HG02970 (cell line): ENCODE measurements around the gene LPGAT1.
"Not testable (repeated sequence)": the region's sequence is repeated elsewhere in the genome, so short reads cannot be mapped to it uniquely, and the experiment has no call there.

ENCODE experiments used
- ATAC-seq: cut with Tn5 transposase; IDR thresholded peaks from one replicate; pipeline ENCODE4 v1.9.1; 2021; ENCODE audit warnings: mild to moderate bottlenecking, moderate library complexity, moderate number of reproducible peaks; ENCODE audit not compliant: unreplicated experiment, low FRiP score

LPGAT1 gene

DNA sequence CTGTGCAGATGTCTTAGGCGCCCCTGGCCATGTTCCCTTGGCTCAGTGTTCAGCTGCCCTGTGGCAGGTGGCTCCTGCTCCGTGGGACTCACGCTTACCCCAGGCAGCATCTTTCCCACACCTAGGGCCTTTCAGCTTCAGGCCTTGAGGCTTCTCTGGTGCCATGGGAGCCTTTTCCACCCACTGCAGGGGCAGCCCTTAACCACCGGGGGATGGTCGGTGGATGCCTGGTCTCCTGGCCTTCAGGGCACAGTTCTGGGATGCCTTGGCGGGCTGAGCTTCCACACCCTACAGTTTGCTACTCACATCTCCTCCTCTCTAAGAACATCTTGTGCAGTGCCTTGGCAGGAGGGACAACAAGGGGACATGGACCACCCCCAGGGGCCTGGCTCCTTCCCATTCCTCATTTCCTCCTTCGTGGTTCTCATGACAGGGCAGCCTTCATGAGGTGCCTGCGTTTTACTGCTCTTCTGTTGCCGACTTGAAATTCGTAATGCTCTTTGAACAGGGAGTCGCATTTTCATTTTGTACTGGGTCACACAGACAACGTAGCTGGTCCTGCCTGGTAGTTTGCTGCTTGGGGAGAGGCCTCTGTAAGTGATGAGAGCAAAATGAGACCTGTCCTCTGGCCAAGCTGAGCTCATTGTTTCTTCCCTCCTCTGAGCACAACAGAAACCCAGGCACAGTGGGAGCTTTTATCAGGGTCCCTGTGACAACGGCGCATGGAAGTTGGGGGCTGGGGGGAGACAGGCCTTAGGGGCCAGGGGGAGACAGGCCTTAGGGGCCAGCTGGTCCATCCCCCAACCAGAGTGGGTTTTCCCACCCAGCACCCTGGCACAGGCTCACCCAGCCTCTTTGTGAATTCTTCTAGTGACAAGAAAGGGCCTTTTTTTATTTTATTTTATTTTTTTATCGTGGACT lies 93.2 kb downstream of the LPGAT1 start:
- no peak for ATAC-seq

DNA sequence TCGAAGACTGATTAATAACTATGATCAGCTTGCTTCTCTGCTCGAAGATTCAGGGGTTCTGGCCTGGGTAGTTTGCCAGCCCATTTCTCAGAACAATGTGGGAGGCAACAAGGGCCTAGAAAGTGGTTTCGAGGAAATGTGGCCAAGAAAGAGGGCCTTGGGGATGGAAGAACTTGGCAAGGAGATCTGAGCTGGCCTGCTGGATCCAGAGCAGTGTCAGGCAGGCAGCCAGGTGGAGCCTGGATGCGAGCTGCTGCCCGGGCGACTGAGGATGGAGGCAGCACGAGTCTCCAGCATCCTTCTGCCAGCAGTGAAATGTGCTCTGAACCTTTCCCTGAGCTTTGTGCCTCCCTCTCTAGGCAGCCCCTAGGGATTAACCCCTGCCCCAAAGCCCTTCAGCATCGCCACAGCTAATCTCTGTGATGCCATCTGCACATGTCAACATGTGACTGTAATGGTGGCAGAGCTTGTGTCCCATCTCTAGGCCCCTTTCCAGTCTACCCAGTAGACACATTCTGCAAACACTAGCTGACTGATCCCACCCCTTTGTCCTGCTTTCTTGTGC lies 94.1 kb downstream of the LPGAT1 start:
- no peak for ATAC-seq

DNA sequence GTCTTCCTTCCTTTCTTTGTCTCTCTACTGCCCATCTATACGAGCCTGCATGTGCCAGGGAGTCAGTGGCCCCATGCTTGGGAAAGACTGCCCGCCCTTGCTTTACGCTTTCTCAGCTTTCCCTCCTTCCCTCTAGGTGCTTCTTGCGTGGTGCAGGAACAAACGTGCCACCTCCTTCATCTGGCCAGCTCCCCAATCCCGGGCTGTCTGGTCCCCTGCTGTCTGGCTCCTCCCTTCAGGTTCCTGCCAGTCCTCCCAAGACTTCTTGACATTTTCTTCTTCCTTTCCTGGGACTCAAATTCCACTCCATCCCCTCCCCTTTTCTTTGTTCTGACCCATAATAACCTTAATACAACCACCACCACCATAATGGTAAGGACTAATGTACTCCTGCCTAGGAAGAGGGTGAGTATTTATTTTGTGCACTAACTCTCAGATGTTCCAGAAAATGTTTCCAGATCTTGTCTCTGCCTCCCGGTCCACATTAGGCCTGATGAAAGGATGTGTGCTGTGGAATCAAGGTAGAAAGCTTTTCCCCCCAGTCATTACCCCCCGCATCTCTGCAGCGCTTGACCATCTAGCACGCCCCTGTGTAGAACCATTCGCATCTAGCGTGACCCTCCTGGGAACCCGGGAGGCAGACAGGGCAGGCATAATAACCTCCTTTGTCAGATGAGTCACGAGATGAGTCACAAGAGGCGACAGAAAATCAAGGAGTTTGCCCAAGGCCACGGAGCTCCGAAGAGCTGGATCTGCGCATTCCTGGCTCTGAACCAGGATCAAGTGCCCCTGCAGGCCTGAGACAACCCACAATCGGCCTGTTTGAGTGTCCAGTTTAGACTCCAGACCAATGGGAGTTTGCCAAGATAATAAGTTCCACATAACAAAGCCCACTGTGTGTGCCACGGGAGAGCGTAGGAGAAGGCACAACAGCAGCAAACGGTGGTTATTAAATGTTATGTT lies 95.1 kb downstream of the LPGAT1 start:
- no peak for ATAC-seq

DNA sequence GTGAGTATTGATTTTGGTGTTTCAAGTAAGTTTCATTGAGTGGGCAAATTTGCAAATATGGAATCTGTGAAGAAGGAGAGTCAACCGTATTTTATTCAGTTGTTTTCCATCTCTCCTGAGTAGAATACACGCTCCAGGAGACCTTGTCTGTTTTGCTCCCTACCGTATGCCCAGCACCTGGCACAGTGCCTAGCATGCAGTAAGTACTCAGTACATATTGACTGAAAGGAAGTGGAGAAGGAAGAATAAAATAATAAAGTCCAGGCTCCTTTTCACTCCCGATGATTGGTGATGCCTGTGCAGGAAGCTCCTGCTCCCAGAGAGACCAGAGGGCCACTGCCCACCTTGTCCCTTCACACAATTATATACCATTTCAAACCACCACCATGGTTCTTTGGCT lies 95.8 kb downstream of the LPGAT1 start:
- ATAC-seq = no peak

DNA sequence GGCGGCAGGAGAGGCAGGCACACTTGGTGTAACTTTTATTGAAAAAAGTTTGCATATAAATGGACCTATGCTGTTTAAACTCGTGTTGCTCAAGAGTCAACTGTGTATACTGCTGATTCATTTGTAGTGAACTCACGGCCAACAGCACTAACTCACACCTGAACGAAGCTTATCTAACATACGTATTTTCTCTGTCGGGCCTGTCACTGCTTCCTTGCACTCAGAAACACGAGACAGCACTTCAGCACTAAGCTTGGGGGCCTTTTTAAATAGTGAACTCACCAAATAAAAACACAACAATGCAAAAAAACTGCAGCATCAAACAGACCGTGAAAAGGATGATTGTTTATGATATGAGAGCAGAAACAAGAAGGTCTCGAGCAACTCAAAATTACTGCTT lies 96.2 kb downstream of the LPGAT1 start:
- no peak for ATAC-seq

DNA sequence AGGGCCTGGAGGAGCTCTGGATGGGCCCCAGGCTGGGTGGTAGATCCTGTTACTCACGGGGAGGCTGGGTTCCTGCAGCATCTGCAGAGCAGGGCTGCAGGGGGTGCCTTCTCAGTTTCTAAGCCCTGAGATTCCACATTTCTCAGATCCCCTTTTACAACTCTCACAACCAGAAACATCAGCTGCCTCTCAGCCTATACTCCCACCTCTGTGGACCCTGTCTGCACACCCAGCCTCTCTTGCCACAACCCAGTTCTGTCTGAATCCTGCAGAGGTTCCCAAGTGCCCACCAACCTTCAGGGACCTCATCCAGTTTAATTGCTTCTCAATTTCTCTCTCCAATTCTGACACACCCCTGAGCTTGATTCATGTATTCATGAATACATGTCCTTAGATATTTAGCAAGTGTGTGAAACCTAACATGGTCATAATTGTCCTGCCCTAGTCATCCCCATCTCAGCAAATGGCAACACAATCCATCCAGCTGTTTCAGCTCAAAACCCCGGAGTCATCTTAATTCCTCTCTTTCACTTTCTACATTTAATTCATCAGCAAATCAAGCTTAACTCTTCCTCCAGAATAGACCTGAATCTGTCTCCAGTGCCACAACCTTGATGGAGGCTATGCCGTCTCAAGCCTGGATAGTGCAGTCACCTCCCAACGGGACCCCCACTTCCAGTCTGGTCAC lies 98.1 kb downstream of the LPGAT1 start:
- ATAC-seq = no peak

DNA sequence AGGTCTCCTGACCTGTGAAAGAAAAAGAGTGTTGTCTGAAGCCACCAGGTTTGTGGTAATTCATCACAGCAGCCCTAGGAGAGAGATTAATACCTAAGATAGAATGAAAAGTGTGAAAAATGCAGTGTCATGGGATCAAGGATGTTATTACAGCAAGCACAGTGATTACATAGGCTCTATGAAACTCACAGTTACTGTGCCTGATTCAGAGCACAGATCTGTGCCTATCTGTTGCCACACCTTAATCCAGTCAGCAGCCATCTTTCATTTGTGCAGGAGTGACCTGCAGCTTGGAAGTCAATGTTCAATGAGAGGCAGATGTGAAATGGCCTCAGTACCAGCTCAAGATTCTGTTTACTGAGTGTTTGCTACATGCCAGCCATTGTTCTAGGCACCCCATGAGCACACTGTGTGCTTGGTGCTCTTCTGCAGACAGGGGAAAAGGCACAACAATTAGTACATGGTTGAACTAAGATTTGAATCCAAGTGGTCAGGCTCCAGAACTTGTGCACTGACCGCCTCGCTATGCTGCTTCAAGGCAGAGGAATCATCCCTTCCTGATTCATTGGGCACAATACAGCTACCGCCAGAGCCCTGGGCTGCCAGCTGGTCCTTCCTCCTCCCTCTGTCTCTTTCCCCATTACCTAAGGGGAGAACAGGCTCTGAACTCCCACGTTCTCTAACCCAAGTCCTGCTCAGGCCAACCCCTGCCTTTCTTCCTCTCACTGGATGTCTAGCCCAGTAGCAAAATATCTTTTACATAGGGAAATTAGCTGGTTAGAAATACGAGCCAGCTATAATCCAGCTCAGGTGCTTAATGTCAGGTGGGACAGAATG lies 98.9 kb downstream of the LPGAT1 start:
- no peak for ATAC-seq

DNA sequence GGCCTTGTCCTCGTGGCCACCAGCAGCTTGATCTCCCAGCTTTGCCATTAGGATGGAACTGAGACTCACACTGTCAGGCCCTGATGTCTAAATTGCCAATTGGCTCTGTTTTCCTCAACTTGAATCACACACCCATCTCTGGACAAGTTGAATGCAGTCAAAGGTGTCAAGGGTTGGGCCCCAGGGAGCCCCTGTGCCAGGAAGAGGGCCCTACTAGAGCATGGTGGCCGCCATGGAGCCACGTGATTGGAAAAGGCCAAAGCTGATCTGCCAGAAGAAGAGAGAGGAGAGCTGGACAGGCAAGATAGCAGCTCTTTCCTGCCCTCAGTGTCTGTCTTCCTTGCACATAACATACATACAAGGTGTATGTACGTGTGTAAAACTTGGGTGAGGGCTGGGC lies 100.2 kb downstream of the LPGAT1 start:
- ATAC-seq = no peak

DNA sequence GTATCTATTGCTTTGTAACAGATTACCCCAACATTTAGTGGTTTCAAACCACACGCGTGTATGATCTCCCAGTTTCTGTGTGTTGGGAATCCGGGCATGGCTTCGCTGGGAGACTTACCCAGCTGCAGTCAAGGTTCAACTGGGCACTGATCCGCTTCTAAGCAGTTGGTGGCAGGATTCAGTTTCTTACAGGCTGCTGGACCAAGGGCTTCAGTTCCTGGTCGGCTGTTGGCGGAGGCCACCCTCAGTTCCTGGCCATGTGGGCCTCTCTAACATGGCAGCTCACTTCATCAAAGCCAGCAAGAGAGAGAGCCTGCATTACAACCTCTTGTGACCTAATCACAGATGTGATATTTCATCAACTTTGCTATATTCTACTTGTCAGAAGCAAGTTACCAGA lies 101.3 kb downstream of the LPGAT1 start:
- ATAC-seq = no peak

DNA sequence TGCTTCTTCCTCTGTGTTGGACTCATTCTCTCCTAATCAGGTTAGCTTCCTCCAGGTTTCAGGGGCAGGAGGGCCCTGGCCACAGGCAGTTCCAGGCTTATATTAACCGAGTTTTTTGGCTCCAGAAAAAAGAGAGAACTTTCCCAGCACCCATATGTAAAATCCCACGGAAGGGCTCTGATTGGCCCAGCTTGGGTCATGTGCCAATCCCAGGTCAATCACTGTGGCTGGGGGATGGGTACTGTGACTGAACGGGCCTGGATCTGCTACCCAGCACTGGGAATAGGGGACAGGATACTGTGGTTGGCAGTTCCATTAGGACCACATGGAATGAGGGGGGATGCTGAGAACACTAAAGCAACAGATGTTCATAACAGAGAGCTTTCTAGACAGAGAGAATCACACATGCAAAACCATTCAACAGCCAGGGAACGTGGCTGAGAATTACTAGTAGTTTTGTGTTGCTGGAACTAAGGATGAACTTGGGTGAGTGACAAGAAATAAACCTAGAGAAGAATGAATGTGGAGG lies 104.0 kb downstream of the LPGAT1 start:
- ATAC-seq = no peak

DNA sequence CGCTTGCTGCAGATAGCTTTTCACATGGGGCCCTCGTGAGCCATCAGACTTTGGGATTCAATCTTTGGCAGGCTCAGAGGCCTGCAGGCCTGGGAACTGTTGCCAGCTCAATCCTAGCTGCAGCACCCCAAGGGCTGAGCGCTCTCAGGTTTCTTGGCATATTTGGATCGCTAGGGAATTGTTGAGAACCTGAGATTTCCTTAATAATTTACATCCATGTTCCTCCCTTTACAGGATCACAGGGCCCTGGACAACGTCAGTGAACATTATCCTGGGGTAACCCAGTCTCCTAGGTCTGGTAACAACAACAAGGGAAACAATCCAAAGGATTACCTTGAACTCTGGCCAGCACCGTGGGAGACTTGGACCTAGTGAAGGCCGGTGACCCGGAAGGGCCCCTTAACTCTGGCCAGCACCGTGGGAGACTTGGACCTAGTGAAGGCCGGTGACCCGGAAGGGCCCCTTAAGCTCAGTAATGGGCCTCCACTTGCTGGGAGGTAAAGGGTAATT lies 105.8 kb downstream of the LPGAT1 start:
- no peak for ATAC-seq

DNA sequence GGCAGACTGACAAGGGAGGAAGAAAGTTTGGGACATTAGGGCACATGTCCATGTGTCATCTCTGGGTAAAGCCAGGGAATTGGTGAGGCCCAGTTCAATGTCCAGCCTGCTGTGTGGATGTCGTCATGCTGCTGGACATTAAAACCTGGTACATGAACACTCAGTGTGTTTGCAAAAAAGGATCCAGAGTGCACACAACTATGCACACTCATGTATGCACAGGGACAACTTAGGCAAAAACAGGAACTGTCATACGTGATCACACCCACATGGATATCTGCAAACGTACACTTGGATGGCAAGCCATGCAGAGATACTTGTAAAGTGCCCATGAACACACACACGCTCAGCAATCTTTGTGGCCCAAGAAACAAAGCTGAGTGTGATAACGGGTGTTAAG lies 107.3 kb downstream of the LPGAT1 start:
- no peak for ATAC-seq

DNA sequence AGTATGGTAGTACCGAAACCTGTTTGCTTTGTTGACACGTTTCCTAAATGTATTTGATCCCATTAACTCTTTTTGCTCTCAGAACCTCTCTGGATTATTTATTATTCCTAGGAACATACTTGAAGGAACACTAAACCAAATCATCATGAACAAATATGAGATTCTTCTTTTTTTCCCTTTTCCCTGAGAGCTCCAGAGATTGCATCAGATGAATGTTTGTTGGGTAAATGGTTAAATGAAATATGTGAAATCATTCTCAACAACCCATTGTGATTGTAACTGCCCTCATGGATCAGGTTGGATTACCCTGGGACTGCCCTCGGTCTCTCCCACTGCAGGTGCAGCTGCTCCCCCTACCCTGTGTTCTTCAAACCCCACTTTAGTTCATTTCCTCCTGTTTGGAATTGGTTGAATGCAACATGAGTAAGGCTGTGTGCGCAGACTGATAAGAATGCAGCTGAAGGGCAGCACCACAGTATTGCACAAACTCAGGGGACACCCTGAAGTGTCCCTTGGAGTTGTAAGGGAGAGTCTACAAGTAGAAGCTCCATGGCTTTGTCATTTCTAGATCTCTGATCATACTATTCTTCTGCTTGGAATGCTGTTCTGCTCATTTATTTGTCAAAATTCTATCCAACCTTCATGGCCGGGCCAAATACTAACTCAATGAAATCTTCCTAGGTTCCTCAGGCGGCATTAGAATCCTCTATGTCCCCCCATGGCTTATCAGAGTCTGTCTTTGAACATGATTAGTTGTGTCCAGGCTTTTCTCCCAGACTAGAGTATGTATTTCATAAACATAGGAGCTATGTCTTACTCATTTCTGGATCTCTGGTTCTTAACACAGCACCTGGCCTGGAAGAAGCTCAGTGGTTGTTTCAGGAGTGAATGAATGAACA lies 108.0 kb downstream of the LPGAT1 start:
- ATAC-seq = no peak

DNA sequence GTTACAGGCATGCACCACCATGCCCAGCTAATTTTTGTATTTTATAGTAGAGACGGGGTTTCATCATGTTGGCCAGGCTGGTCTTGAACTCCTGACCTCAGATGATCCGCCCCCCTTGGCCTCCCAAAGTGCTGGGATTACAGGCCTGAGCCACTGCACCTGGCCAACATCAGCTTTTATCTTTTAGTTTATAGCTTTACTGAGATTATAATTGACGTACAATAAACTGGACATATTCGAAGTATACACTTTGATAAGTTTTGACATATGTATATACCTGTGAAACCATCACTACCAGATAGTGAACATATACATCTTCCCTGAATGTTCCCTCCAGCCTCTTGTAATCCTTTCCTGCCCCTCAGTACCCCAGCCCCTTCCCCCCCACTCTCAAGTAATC lies 114.0 kb downstream of the LPGAT1 start:
- not testable (repeated sequence) for ATAC-seq

DNA sequence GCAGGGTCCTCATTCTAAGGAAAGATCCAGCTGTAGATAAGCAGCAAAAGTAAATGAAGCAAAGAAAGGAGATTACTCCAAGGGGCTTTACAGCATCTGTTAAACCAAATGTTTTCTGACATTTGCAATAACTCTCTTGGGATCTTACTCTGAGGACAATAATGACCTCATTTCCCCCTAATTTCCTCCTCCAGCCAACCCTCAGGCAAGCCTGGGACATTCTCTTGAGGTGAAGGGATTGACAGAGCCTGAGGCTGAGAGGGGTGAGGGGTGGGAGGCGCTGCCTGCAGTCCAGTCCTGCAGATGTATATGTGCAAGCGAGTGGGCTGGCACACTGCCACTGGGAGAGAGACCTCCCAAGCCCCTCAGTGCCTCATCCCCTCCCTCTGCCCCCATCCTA lies 114.6 kb downstream of the LPGAT1 start:
- ATAC-seq = no peak

DNA sequence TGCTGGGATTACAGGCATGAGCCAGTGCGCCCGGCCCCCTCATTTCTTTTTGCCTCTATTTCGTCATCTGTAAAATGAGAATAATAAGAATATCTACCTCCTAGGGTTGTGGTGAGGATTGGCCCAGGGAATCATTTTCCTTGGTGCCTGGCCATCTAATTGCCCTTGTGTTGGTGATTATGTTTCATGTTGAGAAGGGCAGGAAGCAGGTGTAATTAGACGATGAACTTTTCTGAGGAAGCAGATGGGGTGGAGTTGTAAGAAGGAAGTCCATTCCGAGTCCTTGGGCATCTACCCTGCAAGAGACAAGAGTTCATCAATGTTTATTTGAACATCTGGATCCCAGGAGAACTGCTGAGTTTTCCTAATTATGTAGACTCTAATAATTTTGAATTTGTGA lies 116.4 kb downstream of the LPGAT1 start:
- ATAC-seq = no peak

DNA sequence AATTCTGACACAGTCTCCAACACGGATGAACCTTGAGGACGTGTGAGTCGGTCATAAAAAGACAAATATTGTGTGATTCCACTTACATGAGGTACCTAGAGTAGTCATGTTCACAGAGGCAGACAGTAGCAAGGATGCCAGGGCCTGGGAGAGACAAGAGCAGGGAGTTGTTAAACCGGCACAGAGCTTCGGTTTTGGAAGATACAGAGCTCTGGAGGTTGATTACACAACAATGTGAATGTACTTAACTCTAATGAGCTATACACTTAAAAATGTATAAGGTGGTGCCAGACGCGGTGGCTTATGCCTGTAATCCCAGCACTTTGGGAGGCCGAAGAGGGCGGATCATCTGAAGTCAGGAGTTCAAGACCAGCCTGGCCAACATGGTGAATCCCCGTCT lies 117.3 kb downstream of the LPGAT1 start:
- no peak for ATAC-seq

DNA sequence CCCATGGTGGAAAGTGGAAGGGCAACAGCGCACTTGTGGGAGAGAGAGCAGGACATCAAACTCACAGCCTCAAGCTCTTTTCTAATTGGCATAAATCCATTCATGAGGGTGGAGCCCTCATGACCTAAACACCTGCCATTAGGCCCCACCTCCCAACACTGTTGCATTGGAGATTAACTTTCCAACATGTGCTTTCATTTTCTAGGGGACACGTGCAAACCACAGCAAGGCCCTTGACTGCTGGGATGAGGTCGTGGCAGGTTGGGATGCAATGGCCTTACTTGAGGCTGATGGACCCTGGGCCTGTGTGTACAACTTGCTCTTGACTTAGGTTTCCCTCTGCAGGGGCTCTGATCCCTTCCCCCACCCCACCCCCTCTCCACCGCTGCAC lies 119.3 kb downstream of the LPGAT1 start:
- no peak for ATAC-seq
